Measurements from ENCODE around the gene MYO9A. TPM values are rescaled to one million over a fixed set of nuclear protein-coding genes. Genes with fewer than 3 reads are reported as not detected.

The MYO9A gene
- total RNA-seq, 1 experiment from 2014 or later: 142 TPM

GRCh38 chr15:71801935-71802655 lies 315.9 kb downstream of the MYO9A start:
- Histone ChIP-seq H3K4me2 (ENCODE audit: low read depth, low read length, poor library complexity, severe bottlenecking) (no peak overlapping the region), H3K27ac (ENCODE audit: low read length) (no peak overlapping the region), H2AFZ (ENCODE audit: low read length) (no peak overlapping the region), H3K4me3 (ENCODE audit: low read length) (no peak overlapping the region), H3K79me2 (ENCODE audit: low read length) (no peaks in the 10 kb centered on the region), H3K36me3 (ENCODE audit: insufficient read depth, low read length) (no peaks in the 10 kb centered on the region), H3K9me3 (ENCODE audit: low read length) (no peaks in the 10 kb centered on the region), H3K9ac (ENCODE audit: low read length) (no peak overlapping the region), H3K27me3 (ENCODE audit: low read length) (no peaks in the 10 kb centered on the region), H3K9me2 (replicated peaks; ENCODE audit: insufficient read depth, low read length) (no peaks in the 10 kb centered on the region), H3K4me1 (ENCODE audit: low read length) (peaks cover 34% of the 10 kb centered on the region), H4K20me1 (ENCODE audit: insufficient read depth, low read depth, low read length) (no peaks in the 10 kb centered on the region)
- peak; percentile 54 for DNase-seq

GRCh38 chr15:71800835-71801745 lies 316.9 kb downstream of the MYO9A start:
- Histone ChIP-seq H4K20me1 (ENCODE audit: insufficient read depth, low read depth, low read length) (no peaks in the 10 kb centered on the region), H3K36me3 (ENCODE audit: insufficient read depth, low read length) (no peaks in the 10 kb centered on the region), H3K4me3 (ENCODE audit: low read length) (no peak overlapping the region), H3K9me3 (ENCODE audit: low read length) (no peaks in the 10 kb centered on the region), H3K4me2 (ENCODE audit: low read depth, low read length, poor library complexity, severe bottlenecking) (no peak overlapping the region), H3K9me2 (replicated peaks; ENCODE audit: insufficient read depth, low read length) (no peaks in the 10 kb centered on the region), H3K27me3 (ENCODE audit: low read length) (no peaks in the 10 kb centered on the region), H3K9ac (ENCODE audit: low read length) (no peak overlapping the region), H3K79me2 (ENCODE audit: low read length) (no peaks in the 10 kb centered on the region), H3K4me1 (ENCODE audit: low read length) (peaks cover 24% of the 10 kb centered on the region), H2AFZ (ENCODE audit: low read length) (no peak overlapping the region), H3K27ac (ENCODE audit: low read length) (no peak overlapping the region)
- peak; percentile 79 for DNase-seq

GRCh38 chr15:71800190-71800589 lies 317.8 kb downstream of the MYO9A start:
- Histone ChIP-seq H3K9me2 (replicated peaks; ENCODE audit: insufficient read depth, low read length) (no peaks in the 10 kb centered on the region), H3K4me3 (ENCODE audit: low read length) (no peak overlapping the region), H3K79me2 (ENCODE audit: low read length) (no peaks in the 10 kb centered on the region), H3K4me2 (ENCODE audit: low read depth, low read length, poor library complexity, severe bottlenecking) (no peak overlapping the region), H2AFZ (ENCODE audit: low read length) (no peak overlapping the region), H3K36me3 (ENCODE audit: insufficient read depth, low read length) (no peaks in the 10 kb centered on the region), H3K9ac (ENCODE audit: low read length) (no peak overlapping the region), H3K27ac (ENCODE audit: low read length) (no peak overlapping the region), H3K27me3 (ENCODE audit: low read length) (no peaks in the 10 kb centered on the region), H3K4me1 (ENCODE audit: low read length) (peaks cover 15% of the 10 kb centered on the region), H3K9me3 (ENCODE audit: low read length) (no peaks in the 10 kb centered on the region), H4K20me1 (ENCODE audit: insufficient read depth, low read depth, low read length) (no peaks in the 10 kb centered on the region)
- DNase-seq: no peak

GRCh38 chr15:71798641-71799040 lies 319.3 kb downstream of the MYO9A start:
- H3K9me2 ChIP-seq (replicated peaks; ENCODE audit: insufficient read depth, low read length): no peaks in the 10 kb centered on the region
- no peak overlapping the region for H2AFZ ChIP-seq (ENCODE audit: low read length)
- H3K4me2 ChIP-seq (ENCODE audit: low read depth, low read length, poor library complexity, severe bottlenecking): no peak overlapping the region
- no peaks in the 10 kb centered on the region for H3K27me3 ChIP-seq (ENCODE audit: low read length)
- H3K79me2 ChIP-seq (ENCODE audit: low read length): no peaks in the 10 kb centered on the region
- H3K9ac ChIP-seq (ENCODE audit: low read length): no peak overlapping the region
- H4K20me1 ChIP-seq (ENCODE audit: insufficient read depth, low read depth, low read length): no peaks in the 10 kb centered on the region
- H3K9me3 ChIP-seq (ENCODE audit: low read length): no peaks in the 10 kb centered on the region
- no peaks in the 10 kb centered on the region for H3K36me3 ChIP-seq (ENCODE audit: insufficient read depth, low read length)
- DNase-seq: no peak
- H3K27ac ChIP-seq (ENCODE audit: low read length): no peak overlapping the region
- H3K4me3 ChIP-seq (ENCODE audit: low read length): no peak overlapping the region
- H3K4me1 ChIP-seq (ENCODE audit: low read length): no peaks in the 10 kb centered on the region

GRCh38 chr15:71792521-71792920 lies 325.4 kb downstream of the MYO9A start:
- Histone ChIP-seq H4K20me1 (ENCODE audit: insufficient read depth, low read depth, low read length) (no peaks in the 10 kb centered on the region), H3K36me3 (ENCODE audit: insufficient read depth, low read length) (no peaks in the 10 kb centered on the region), H3K9me3 (ENCODE audit: low read length) (no peaks in the 10 kb centered on the region), H2AFZ (ENCODE audit: low read length) (no peak overlapping the region), H3K79me2 (ENCODE audit: low read length) (no peaks in the 10 kb centered on the region), H3K9ac (ENCODE audit: low read length) (no peak overlapping the region), H3K4me1 (ENCODE audit: low read length) (no peaks in the 10 kb centered on the region), H3K4me3 (ENCODE audit: low read length) (no peak overlapping the region), H3K9me2 (replicated peaks; ENCODE audit: insufficient read depth, low read length) (no peaks in the 10 kb centered on the region), H3K27ac (ENCODE audit: low read length) (no peak overlapping the region), H3K27me3 (ENCODE audit: low read length) (no peaks in the 10 kb centered on the region), H3K4me2 (ENCODE audit: low read depth, low read length, poor library complexity, severe bottlenecking) (no peak overlapping the region)
- DNase-seq: no peak

- Histone ChIP-seq H3K36me3 (ENCODE audit: insufficient read depth, low read length) (no peaks in the 10 kb centered on the region), H3K4me1 (ENCODE audit: low read length) (no peaks in the 10 kb centered on the region), H3K9ac (ENCODE audit: low read length) (no peak overlapping the region), H3K9me3 (ENCODE audit: low read length) (no peaks in the 10 kb centered on the region), H4K20me1 (ENCODE audit: insufficient read depth, low read depth, low read length) (no peaks in the 10 kb centered on the region), H2AFZ (ENCODE audit: low read length) (no peak overlapping the region), H3K27me3 (ENCODE audit: low read length) (no peaks in the 10 kb centered on the region), H3K4me2 (ENCODE audit: low read depth, low read length, poor library complexity, severe bottlenecking) (no peak overlapping the region), H3K4me3 (ENCODE audit: low read length) (no peak overlapping the region), H3K79me2 (ENCODE audit: low read length) (no peaks in the 10 kb centered on the region), H3K27ac (ENCODE audit: low read length) (no peak overlapping the region), H3K9me2 (replicated peaks; ENCODE audit: insufficient read depth, low read length) (no peaks in the 10 kb centered on the region)
- DNase-seq: no peak
Observed at GRCh38 chr15:71791975-71792374, 326.0 kb downstream of the MYO9A start.

- no peaks in the 10 kb centered on the region for H3K9me3 ChIP-seq (ENCODE audit: low read length)
- H3K4me3 ChIP-seq (ENCODE audit: low read length): no peak overlapping the region
- H3K4me1 ChIP-seq (ENCODE audit: low read length): no peaks in the 10 kb centered on the region
- no peak overlapping the region for H3K4me2 ChIP-seq (ENCODE audit: low read depth, low read length, poor library complexity, severe bottlenecking)
- no peak overlapping the region for H3K9ac ChIP-seq (ENCODE audit: low read length)
- no peaks in the 10 kb centered on the region for H3K36me3 ChIP-seq (ENCODE audit: insufficient read depth, low read length)
- H3K27ac ChIP-seq (ENCODE audit: low read length): no peak overlapping the region
- no peak overlapping the region for H2AFZ ChIP-seq (ENCODE audit: low read length)
- no peak for DNase-seq
- no peaks in the 10 kb centered on the region for H4K20me1 ChIP-seq (ENCODE audit: insufficient read depth, low read depth, low read length)
- H3K27me3 ChIP-seq (ENCODE audit: low read length): no peaks in the 10 kb centered on the region
- H3K79me2 ChIP-seq (ENCODE audit: low read length): no peaks in the 10 kb centered on the region
- H3K9me2 ChIP-seq (replicated peaks; ENCODE audit: insufficient read depth, low read length): no peaks in the 10 kb centered on the region
Observed at GRCh38 chr15:71790081-71790480, 327.9 kb downstream of the MYO9A start.

GRCh38 chr15:71789616-71790015 lies 328.3 kb downstream of the MYO9A start:
- no peak for DNase-seq
- no peaks in the 10 kb centered on the region for H4K20me1 ChIP-seq (ENCODE audit: insufficient read depth, low read depth, low read length)
- no peaks in the 10 kb centered on the region for H3K4me1 ChIP-seq (ENCODE audit: low read length)
- H3K27me3 ChIP-seq (ENCODE audit: low read length): no peaks in the 10 kb centered on the region
- no peaks in the 10 kb centered on the region for H3K36me3 ChIP-seq (ENCODE audit: insufficient read depth, low read length)
- no peak overlapping the region for H3K4me2 ChIP-seq (ENCODE audit: low read depth, low read length, poor library complexity, severe bottlenecking)
- H2AFZ ChIP-seq (ENCODE audit: low read length): no peak overlapping the region
- no peak overlapping the region for H3K27ac ChIP-seq (ENCODE audit: low read length)
- H3K4me3 ChIP-seq (ENCODE audit: low read length): no peak overlapping the region
- no peaks in the 10 kb centered on the region for H3K9me2 ChIP-seq (replicated peaks; ENCODE audit: insufficient read depth, low read length)
- no peak overlapping the region for H3K9ac ChIP-seq (ENCODE audit: low read length)
- H3K9me3 ChIP-seq (ENCODE audit: low read length): no peaks in the 10 kb centered on the region
- no peaks in the 10 kb centered on the region for H3K79me2 ChIP-seq (ENCODE audit: low read length)
